AG10803 (cell line): ENCODE data around the gene NCKAP5.

Experiments used
- DNase-seq: peaks from one replicate; pipeline ENCODE4 v3.0.0; 2010; ENCODE audit warnings: low read depth
- H3K4me3 ChIP-seq: 2 replicates; pipeline ENCODE4 v1.5.1; 2011; ENCODE audit warnings: mild to moderate bottlenecking, low read length, control low read depth
- CTCF ChIP-seq: conservative IDR thresholded peaks from 2 replicates; pipeline ENCODE4 v1.5.1; 2011; ENCODE audit warnings: mild to moderate bottlenecking, low read length, control low read depth, inconsistent platforms

The NCKAP5 gene

GRCh38 chr2:132730611-132731010, 837.7 kb downstream of the NCKAP5 start:
- no peak overlapping the region for H3K4me3 ChIP-seq
- no peak for DNase-seq
- TF ChIP-seq CTCF: no peak

DNA sequence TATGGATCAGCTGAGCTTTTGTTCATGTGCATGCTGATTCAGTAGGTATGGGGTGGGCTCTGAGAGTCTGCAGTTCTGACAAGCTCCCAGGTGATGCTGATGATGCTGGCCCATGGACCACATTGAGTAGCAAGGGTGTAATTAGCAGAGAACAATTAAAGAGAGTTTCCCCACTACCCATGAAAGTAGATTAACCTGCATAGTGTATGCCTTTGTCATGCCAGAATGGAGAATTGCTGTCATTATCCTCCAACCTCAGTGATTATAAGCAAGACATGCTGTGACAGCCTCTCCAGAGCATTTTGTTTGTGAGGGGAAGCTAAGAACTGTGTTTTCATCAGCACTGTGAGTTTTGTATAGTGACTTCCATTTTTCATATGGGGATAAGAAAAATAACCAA, 838.7 kb downstream of the NCKAP5 start:
- H3K4me3 ChIP-seq: no peak overlapping the region
- no peak for DNase-seq
- no peak for TF ChIP-seq CTCF

DNA sequence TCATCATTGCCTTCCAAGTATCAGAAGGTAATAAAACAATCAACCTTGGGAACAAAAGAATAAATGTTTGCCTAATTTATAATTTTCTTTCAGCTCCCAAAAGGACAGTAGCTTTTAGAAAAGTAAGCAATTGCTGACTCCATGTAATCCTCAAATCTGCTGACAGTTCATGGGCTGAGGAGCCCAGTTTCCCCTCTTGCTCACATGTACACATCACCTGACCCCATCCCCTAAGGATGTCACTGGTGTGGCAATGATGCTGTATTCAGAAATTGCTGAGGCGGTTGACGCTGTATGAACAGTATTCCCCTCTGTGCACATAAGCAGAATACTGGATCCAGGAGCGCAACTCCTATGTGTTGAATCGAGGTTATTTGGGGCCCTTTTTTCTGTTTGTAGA, 842.1 kb downstream of the NCKAP5 start:
- H3K4me3 ChIP-seq: no peak overlapping the region
- no peak for TF ChIP-seq CTCF
- DNase-seq: no peak

DNA sequence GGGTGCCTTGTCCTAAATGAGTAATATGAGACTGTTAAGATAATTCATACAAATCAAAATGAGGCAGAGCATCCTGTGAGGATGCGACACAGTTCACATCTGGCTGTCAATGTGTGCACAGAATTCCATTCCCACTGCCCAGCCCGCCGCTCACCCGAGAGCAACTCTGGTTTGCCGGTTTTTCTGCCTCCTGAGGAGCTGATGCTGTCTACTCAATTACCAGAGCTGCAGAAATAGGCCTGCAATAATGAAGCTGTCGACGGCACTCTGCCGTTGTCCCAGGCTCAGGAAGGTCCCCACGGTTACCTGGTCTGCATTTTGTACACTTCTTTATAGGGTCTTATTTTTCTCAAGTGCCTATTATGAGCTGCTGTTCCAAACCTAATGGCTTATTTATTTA, 842.5 kb downstream of the NCKAP5 start:
- no peak for DNase-seq
- H3K4me3 ChIP-seq: no peak overlapping the region
- TF ChIP-seq CTCF: no peak

DNA sequence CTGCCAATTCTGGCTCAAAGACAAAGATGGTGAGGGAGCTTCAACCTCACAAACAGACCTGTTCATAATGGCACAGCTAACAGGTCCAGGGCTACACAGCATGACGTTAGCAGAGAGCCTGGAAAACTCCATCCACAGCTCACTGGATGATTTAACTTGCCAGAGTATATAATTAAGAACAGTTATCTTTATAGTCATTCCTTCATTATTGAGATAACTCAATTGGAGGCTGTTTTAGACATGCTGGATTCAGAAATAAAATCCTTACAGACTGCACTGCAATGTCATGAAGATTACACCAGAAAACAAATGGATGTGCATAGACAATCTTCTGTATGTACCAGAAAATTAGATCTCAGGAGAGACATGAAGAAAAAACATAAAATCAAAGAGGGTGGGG, 843.1 kb downstream of the NCKAP5 start:
- no peak for TF ChIP-seq CTCF
- no peak for DNase-seq
- H3K4me3 ChIP-seq: no peak overlapping the region

DNA sequence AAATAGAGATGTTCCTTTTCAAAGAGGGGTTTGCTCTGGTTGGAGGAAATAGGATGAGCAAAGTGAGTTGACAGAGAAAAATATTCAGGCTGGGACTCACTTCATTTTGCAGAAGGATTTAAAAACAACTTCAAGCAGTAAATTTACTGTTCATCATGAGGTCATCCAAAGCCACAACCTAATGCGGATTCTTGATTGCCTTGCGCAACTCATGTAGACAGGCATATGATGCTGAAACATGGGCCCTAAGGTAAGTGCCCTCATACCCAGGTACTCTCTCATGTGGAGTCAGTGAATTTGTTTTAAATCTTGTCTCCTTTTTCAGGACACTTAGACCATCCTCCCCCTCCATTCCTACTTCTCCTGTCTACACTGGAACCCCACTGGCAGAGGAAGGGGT, 846.3 kb downstream of the NCKAP5 start:
- no peak overlapping the region for H3K4me3 ChIP-seq
- no peak for DNase-seq
- TF ChIP-seq CTCF: no peak

DNA sequence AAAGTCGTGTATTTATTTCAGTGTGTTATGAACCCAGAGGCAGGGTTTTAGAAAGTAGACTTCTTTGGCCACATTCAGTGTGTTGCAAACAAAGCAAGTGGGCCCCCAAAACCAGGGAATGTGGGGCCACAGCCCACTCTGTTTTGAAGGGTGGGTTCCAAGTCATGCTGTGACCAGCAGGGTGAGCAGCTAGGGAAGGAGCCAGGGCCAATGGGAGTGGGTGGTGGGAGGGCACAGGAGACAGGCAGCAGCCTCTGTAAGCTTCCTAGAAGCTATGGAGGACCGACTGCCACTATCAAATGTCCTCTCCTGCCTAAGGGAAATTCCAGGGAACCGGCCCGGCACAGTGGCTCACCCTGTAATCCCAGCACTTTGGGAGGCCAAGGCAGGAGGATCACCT, 847.9 kb downstream of the NCKAP5 start:
- H3K4me3 ChIP-seq: no peak overlapping the region
- TF ChIP-seq CTCF: no peak
- DNase-seq: no peak
